ENCODE measurements around the gene MPP2.

Gene MPP2

DNA sequence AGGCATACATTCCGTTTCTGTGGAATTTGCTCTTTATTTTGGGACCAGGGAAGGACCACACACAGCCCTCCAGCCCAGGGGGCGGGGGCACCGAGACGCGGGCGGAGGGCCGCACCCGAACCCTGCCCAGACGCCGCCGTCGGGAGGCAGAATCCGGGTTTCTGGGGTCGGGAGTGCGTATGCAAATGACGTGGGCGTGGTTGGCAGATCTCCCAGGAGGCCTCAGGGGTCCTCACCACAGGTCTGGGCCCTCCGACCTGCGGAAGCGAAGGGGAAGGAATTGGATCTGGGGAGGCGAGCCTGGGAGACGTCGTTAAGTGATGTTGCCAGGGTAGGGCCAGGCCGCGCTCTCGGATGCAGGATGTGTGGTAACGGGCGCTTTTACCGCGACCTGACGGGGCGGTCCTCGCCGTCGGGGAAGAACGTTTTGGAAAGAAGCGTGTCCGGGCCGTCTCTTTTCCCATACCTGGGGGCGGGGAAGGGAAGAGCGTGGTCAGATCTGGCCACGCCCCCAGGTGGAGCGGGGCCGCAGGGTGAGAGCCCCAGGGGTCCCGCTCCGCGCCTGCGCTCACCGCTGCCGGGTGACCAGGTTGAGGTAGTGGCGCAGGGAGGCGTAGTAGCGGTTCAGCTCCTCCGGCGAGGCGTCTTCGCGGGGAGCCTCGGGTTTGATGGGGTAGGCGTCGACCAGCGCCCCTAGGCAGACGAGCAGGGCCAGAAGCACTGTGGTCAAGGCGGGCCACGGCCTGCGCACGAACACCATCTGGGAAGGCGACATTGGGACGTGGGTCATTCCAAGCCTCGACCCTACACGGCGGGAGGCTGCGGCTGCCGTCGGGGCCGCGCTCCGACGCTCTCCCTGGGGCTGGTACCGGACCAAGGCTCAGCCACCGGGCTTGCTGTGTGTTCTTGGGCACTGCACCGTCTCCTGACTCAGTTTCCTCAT lies 45.7 kb upstream of the MPP2 start:
- TF ChIP-seq, protein P1, sequence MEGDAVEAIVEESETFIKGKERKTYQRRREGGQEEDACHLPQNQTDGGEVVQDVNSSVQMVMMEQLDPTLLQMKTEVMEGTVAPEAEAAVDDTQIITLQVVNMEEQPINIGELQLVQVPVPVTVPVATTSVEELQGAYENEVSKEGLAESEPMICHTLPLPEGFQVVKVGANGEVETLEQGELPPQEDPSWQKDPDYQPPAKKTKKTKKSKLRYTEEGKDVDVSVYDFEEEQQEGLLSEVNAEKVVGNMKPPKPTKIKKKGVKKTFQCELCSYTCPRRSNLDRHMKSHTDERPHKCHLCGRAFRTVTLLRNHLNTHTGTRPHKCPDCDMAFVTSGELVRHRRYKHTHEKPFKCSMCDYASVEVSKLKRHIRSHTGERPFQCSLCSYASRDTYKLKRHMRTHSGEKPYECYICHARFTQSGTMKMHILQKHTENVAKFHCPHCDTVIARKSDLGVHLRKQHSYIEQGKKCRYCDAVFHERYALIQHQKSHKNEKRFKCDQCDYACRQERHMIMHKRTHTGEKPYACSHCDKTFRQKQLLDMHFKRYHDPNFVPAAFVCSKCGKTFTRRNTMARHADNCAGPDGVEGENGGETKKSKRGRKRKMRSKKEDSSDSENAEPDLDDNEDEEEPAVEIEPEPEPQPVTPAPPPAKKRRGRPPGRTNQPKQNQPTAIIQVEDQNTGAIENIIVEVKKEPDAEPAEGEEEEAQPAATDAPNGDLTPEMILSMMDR (IDR thresholded peaks at IDR 0.05; ENCODE audit: insufficient read depth, low read length, poor library complexity, severe bottlenecking) = no peak
- no peak for TF ChIP-seq EZH2phosphoT487 (conservative IDR thresholded peaks at IDR 0.05; ENCODE audit: low read length)
- Histone ChIP-seq H3K36me3 (ENCODE audit: low read length) (no peaks in the 10 kb centered on the region), H3K9me3 (ENCODE audit: insufficient read depth, low read length) (no peaks in the 10 kb centered on the region), H3K9ac (ENCODE audit: low read length) (no peak overlapping the region), H3F3A (ENCODE audit: insufficient read depth) (no peaks in the 10 kb centered on the region), H3K4me2 (ENCODE audit: low read depth, low read length, poor library complexity, severe bottlenecking) (no peak overlapping the region), H3K27me3 (ENCODE audit: low read length) (no peaks in the 10 kb centered on the region), H4K20me1 (ENCODE audit: low read depth, low read length) (no peaks in the 10 kb centered on the region), H3K27ac (ENCODE audit: low read depth, low read length) (no peak overlapping the region), H2AFZ (ENCODE audit: low read depth, low read length, severe bottlenecking) (no peak overlapping the region), H3K9me2 (replicated peaks; ENCODE audit: insufficient read depth, low read length) (no peaks in the 10 kb centered on the region), H3K79me2 (ENCODE audit: insufficient read depth, low read length) (no peaks in the 10 kb centered on the region), H3K4me3 (ENCODE audit: insufficient read depth, low read length, poor library complexity, severe bottlenecking) (no peak overlapping the region)

GRCh38 chr17:43952351-43952723 lies 45.0 kb upstream of the MPP2 start:
- no peaks in the 10 kb centered on the region for H3K9me3 ChIP-seq (ENCODE audit: insufficient read depth, low read length)
- H3F3A ChIP-seq (ENCODE audit: insufficient read depth) = no peaks in the 10 kb centered on the region
- no peak overlapping the region for H2AFZ ChIP-seq (ENCODE audit: low read depth, low read length, severe bottlenecking)
- no peaks in the 10 kb centered on the region for H3K9me2 ChIP-seq (replicated peaks; ENCODE audit: insufficient read depth, low read length)
- no peak for TF ChIP-seq EZH2phosphoT487 (conservative IDR thresholded peaks at IDR 0.05; ENCODE audit: low read length)
- TF ChIP-seq, protein P1 (IDR thresholded peaks at IDR 0.05; ENCODE audit: insufficient read depth, low read length, poor library complexity, severe bottlenecking) = no peak
- no peaks in the 10 kb centered on the region for H4K20me1 ChIP-seq (ENCODE audit: low read depth, low read length)
- H3K9ac ChIP-seq (ENCODE audit: low read length) = no peak overlapping the region
- H3K4me3 ChIP-seq (ENCODE audit: insufficient read depth, low read length, poor library complexity, severe bottlenecking) = no peak overlapping the region
- no peak overlapping the region for H3K4me2 ChIP-seq (ENCODE audit: low read depth, low read length, poor library complexity, severe bottlenecking)
- no peaks in the 10 kb centered on the region for H3K36me3 ChIP-seq (ENCODE audit: low read length)
- H3K79me2 ChIP-seq (ENCODE audit: insufficient read depth, low read length) = no peaks in the 10 kb centered on the region
- no peaks in the 10 kb centered on the region for H3K27me3 ChIP-seq (ENCODE audit: low read length)
- H3K27ac ChIP-seq (ENCODE audit: low read depth, low read length) = no peak overlapping the region

- H3K27ac ChIP-seq (ENCODE audit: low read depth, low read length) = no peak overlapping the region
- H2AFZ ChIP-seq (ENCODE audit: low read depth, low read length, severe bottlenecking) = no peak overlapping the region
- H3K9me3 ChIP-seq (ENCODE audit: insufficient read depth, low read length) = no peaks in the 10 kb centered on the region
- no peaks in the 10 kb centered on the region for H3K27me3 ChIP-seq (ENCODE audit: low read length)
- no peak for TF ChIP-seq EZH2phosphoT487 (conservative IDR thresholded peaks at IDR 0.05; ENCODE audit: low read length)
- TF ChIP-seq, protein P1 (IDR thresholded peaks at IDR 0.05; ENCODE audit: insufficient read depth, low read length, poor library complexity, severe bottlenecking) = no peak
- no peaks in the 10 kb centered on the region for H3K36me3 ChIP-seq (ENCODE audit: low read length)
- no peak overlapping the region for H3K4me2 ChIP-seq (ENCODE audit: low read depth, low read length, poor library complexity, severe bottlenecking)
- H3K9ac ChIP-seq (ENCODE audit: low read length) = no peak overlapping the region
- H3K79me2 ChIP-seq (ENCODE audit: insufficient read depth, low read length) = no peaks in the 10 kb centered on the region
- no peak overlapping the region for H3K4me3 ChIP-seq (ENCODE audit: insufficient read depth, low read length, poor library complexity, severe bottlenecking)
- H4K20me1 ChIP-seq (ENCODE audit: low read depth, low read length) = no peaks in the 10 kb centered on the region
- H3K9me2 ChIP-seq (replicated peaks; ENCODE audit: insufficient read depth, low read length) = no peaks in the 10 kb centered on the region
- no peaks in the 10 kb centered on the region for H3F3A ChIP-seq (ENCODE audit: insufficient read depth)
These were observed 44.4 kb upstream of the MPP2 start for GRCh38 chr17:43951750-43952149.
